T-helper 22 cell (primary cell): ENCODE data around the gene UBE4B.

Experiments
- DNase-seq: peaks from one replicate; pipeline ENCODE4 v3.0.0-alpha.2; 2020; ENCODE audit warnings: low read depth

The UBE4B gene

DNA sequence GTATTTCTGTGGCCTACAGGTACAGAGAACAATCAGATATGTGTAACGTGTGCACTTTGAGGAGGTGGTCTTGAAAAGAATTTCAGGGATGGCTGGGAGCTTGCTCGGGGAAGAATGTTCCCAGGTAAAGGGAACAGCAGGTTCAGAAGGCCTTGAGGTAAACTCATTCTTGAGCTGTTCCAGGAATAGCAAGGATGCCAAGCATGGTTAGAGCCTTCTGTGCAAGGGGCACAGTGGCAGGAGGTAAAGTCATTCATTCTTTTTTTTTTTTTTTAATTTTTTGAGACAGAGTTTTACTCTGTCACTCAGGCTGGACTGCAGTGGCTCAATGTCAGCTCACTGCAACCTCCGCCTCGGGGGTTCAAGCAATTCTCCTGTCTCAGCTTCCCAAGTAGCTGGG, 10.0 kb downstream of the UBE4B start:
- DNase-seq: no peak

DNA sequence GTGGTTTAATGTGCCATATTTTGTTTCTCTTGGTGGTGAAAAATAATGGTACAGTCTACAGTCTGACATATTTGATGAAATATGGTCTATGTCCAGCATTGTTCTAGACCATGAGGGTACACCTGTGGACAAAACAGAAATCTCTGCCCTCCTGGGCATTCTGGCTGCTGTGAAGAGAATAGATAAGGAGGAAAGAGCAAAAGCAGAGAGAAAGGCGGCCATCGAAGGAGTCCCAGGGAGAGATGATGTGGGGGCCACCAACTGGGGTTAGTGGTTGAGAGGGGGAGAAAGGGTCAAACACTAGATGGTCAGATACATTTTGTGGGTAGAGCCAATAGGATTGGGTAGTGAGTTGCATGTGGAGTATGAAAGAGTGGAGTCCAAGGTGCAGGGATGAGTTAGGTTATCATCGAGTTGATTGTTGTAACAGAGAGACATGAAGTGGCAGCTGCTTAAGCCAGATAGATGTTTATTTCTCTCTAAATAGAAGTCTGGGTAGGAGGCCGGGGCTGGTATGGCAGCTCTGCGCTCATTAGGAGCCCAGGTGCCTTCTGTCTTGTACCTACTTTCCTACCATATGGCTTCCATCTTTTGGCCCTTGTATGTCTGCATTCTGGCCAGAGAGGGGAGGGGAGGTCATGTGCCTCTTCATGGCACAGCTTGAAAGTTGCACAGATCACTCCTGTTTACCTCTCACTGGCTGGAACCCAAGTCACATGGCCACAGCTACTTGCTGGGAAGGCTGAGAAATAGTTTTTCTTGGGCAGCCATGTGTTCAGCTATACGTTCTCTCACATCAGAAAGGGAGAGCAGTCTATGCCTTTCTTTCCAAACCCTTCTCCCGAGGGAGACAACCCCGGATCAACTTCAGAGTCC, 13.0 kb downstream of the UBE4B start:
- no peak for DNase-seq

DNA sequence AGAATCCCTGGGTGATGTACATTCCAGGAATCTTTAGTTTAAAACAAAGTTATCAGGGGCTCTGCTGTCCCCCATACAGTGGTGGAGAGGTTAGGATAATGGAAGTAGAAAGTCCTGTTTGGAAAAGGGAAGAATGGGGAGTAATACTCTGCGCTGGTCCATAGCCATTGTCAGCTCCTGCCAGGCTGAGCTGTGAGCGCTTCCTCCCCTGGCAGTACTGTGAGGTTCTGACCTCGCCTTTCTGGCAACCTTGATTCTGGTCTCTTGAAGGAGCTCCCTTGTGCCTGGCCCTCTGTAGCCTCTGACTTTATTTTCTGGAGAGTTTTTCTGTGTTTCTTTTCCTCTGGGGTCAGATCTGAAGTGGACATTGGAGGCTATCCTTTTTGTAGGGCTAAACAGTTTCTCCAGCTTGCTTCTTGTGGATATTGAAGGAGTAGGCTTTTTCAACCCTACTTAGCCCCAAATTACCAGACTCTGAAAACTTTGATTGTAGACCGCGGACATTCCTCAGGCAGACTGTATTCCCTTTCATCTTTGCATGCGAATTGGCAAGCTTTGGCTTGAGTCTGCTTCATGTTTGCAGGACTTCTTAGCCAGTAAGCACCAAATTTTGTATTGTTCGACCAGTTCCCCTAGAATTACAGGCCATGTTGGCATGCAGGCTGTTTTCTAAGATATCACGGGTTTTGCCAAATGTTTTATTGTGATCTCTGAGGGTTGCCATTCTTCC, 13.8 kb downstream of the UBE4B start:
- no peak for DNase-seq

DNA sequence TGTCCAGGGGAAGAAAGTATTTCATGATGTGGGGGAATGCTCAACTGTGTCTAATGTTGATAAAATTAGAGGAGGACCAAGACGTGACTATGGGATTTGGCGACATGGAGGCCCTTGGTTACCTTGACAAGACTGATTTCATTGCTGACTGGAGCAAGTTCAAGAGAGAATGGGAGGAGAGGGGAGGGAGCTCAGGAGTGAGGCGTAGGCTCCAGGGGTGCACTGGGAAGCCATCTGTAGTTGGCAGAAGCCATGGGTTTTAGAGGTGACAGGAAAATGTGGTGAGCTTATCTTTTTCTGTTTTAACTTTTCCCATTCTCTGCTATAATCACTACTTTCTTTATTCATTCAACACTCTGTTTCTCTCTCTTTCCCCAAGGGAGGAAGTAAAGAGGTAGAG, 15.8 kb downstream of the UBE4B start:
- no peak for DNase-seq

DNA sequence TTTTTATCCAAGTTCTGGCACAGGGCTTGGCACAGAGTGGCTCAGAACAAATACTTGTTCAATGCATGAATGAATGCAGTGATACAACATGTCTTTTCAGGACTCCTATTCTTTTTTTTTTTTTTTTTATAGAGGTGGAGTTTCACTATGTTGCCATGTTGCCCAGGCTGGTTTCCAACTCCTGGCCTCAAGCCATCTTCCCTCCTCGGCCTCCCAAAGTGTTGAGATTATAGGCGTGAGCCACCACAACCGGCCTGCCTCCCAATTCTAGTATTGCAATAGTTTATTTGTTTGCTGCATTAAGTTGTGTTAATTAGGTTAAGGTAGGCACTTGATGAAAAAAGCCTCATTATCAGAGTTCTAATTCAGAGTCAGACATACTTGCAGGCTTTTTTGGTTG, 17.9 kb downstream of the UBE4B start:
- no peak for DNase-seq

DNA sequence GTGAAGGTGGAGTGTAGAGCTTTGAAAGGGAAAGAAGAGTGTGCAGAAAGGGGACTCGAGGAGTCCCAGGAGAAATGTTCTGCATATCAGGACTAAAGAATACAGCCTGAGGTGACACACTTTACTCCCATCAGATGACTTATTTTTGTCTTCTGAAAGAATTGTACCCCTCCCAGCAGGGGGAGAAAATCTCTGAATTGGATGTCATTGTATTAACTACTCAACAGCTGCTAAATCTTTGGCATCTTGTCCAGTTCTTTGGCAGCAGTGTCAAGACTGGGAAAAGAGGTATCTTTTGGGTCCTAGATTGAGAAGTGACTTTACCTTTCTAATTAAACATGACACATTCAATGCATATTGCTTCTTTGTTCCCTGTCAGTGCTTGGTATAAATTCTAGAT, 18.9 kb downstream of the UBE4B start:
- no peak for DNase-seq

DNA sequence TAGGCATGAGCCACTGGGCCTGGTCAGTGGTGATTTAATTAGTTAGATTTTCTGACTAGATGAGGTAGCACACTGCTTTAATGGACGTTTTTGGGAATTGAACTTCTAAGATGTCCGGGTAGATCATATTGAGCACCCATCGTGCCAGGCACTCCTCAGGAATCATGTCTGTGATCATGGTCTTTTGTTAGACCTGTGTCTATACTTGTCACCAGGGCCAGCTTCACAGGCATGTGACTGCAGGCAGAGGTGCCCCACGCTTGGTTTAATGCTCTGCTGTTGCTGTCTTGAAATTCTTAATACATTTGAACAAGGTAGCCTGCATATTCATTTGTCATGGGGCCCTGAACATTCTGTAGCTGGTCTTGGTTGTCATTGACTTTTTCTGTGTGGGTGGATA, 19.6 kb downstream of the UBE4B start:
- DNase-seq: no peak

DNA sequence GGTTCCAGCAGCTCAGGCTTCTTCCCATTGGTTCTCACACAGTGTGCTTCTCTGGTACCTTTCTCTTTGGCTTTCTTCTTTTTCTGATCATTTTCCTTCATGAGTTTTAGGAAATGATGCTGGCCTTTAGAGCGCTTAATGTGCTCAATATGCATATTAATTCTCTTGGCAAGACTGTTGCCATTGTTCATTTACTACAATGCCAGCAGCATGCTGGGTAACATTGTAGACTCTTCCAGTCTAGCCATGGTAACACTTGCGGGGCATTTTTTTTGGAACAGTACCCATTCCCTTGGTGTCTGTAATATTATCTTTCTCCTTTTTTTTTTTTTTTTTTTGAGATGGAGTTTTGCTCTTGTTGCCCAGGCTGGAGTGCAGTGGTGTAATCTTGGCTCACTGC, 21.7 kb downstream of the UBE4B start:
- DNase-seq: no peak

DNA sequence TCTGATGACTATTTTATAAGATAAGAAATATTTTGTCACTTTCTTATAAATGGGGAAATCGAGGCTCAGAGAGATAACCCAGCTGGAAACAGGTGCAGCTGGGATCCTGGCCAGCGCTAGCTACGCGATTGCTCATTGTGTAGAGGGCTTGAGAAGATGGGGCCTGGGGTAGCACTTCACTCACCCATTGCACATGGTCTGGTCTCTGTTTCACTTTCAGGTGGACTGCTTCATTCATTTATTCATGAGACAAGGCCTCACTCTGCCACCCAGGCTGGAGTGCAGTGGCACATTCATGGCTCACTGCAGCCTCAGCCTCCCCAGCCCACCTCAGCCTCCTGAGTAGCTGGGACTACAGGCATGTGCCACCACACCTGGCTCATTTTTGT, 23.8 kb downstream of the UBE4B start:
- no peak for DNase-seq

DNA sequence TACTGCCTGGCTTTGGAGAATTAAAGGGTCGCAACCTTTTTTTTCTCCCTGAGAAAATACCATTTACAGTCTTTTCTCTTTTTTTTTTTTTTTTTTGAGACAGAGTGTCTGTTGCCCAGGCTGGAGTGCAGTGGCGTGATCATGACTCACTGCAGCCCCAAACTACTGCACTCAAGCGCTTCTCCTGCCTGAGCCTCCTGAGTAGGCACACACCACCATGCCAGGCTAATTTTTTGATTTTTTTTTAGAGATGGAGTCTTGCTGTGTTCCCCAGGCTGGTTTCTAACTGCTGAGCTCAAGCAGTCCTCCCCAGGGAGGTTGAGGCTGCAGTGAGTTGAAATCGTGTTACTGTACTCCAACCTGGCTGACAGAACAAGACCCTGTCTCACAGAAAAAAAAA, 24.6 kb downstream of the UBE4B start:
- DNase-seq: no peak

DNA sequence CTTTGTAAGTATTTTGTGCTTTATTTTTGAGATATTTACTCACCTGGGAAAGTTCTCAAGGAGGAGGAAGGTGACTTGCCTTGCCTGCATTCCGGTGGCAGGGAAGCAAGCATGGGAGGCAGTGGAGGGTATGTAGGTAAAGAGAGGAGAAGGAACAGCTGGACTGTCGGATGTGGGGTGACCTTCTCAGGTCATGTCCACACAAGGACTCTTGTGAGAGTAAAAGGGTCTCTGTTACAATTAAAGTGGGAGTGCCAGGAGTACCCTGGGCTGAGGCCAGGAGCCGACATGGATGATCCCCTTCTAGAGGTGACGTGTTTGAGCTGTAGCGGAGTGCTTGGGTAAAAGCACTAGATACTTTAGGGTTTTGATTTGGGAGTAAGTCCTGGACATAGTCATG, 25.0 kb downstream of the UBE4B start:
- DNase-seq: no peak

DNA sequence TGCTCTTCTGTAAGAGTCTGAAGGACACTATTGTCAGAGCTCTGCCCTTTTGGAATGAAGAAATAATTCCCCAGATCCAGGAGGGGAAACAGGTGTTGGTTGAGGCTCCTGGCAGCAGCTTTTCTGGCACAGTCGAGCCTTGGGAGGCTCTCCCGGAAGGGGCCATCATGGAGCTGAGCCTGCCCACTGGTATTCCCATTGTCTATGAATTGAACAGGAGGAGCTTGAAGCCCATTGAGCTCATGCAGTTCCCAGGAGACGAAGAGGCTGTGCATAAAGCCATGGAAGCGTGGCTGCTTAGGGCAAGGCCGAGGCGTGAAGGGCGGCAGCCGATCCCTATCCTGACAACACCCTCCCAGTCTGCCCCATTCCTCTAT, 26.6 kb downstream of the UBE4B start:
- no peak for DNase-seq

DNA sequence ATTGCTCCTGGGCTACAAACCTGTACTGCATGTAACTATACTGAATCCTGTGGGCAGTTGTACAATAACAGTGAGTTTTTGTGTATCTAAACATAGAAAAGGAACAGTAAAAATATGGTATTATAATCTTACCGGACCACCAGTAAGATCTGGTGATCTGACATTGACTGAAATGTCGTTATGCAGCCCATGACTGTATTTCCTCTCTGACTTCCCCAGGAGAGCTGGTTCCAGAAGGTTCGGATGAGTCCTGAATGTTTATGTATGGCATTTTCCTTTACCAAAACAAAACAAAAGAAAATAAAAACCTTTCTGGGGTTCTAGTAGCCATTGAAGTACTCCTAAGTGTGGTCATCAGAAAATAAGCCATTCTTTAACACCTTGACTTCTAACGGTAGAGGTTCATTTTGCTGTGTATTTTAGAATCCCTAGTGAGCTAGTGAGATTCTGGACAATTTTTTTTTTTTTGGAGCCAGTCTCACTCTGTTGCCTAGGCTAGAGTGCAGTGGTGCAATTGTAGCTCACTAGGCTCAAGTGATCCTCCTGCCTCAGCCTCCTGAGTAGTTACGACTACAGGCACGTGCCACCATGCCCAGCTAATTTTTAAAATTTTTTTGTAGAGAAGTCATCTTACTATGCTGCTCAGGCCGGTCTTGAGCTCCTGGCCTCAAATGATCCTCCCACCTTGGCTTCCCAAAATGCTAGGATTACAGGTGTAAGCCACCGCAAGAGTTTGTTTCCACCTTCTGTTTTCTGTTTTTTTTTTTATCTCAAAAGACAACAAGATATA, 27.7 kb downstream of the UBE4B start:
- DNase-seq: no peak

DNA sequence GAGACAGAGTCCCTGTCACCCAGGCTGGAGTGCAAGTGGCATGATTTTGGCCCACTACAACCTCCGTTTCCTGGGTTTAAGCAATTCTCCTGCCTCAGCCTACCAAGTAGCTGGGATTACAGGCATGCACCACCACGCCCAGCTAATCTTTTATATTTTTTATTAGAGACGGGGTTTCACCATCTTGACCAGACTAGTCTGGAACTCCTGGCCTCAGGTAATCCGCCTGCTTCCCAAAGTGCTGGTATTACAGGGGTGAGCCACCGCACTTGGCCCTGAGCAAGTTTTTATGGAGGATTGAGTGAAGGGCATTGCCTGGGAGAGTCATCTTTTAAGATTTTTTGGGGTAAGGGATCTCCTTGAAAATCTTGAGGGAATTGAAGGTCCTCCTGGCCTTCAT, 28.5 kb downstream of the UBE4B start:
- DNase-seq: no peak

DNA sequence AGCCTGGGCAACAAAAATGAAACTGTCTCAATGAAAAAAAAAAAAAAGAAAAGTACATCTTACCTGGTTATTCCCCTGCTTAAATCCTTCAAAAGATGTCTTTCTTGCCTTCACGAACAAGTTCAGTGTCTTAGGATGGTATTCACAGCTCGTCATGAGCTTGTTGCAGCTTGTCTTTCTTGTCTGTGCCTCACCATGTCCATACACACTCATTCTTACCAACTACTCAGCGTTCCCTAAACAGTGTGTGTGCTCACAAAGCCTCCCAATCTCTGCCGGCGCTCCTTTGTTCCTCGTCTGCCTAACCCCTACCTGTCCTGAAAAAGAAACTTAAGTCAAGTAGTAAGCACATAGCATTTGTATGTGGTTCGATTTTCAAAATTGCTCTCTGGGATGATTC, 31.1 kb downstream of the UBE4B start:
- DNase-seq: no peak

DNA sequence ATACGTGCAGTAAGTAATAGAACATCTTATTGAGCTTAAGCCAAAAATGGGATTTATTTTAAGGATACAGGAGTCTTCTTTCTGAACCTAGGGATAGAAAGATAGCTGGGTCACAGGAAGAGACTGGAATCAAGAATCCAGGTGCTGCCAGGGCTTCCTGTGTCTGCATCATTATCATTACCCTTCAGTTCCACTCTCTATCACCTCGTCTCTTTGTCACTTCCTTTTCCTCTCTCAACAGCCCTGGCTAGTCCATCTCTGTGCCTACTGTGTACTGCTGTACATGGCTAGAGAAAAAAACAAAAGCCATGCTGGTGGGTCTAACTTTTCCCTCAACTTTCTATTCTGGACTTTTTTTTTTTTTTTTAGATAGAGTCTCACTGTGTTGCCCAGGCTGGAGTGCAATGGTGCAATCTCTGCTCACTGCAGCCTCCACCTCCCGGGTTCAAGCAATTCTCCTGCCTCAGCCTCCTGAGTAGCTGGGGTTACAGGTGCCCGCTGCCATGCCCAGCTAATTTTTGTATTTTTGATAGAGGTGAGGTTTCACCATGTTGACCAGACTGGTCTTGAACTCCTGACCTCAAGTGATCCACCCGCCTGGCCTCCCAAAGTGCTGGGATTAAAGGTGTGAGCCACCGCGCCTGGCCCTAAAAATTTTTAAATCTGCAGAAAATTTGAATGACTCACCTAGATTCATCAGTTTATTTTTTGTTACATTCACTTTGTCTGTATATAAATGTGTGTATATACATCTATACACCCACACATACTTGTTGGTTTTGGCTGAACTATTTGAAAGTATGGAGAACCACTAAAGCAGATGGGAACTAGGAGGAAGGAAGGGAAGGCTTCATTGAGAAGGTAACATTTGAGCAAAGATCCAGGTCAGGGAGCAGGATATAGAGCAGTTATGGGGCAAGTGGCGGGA, 31.9 kb downstream of the UBE4B start:
- no peak for DNase-seq

DNA sequence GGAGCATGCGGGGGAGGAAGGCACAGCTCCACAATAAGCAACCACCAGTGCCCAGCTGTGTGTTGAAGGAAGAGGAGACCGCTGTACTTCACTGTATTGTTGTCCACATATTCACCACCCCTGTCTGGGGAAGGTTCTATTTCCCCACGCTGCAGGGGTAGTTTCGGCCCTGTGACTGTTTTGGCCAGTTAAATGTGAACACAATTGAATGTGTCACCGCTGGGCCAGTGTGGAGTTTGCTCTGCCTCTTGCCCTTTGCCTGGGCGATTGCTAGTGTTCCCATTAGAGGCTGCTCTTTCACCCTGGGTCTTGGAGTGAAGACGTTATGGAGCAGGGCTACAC, 32.6 kb downstream of the UBE4B start:
- DNase-seq: no peak

DNA sequence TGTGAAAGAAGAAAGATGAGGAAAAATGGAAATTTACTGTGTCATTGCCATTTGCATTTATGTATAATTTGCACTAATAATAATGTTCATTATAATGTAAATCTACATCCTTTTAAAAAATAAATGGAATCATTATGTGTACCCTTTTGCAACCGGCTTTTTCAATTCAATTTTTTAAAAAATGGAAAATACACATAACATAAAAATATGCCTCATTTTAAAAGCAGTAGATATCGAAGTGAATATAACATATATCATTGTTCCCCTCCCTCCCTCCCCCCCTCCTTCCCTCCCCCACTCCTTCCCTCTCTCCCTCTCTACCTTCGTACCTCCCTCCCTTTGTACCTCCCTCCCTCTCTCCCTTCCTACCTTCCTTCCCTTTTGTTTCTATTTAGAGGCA, 33.0 kb downstream of the UBE4B start:
- no peak for DNase-seq

DNA sequence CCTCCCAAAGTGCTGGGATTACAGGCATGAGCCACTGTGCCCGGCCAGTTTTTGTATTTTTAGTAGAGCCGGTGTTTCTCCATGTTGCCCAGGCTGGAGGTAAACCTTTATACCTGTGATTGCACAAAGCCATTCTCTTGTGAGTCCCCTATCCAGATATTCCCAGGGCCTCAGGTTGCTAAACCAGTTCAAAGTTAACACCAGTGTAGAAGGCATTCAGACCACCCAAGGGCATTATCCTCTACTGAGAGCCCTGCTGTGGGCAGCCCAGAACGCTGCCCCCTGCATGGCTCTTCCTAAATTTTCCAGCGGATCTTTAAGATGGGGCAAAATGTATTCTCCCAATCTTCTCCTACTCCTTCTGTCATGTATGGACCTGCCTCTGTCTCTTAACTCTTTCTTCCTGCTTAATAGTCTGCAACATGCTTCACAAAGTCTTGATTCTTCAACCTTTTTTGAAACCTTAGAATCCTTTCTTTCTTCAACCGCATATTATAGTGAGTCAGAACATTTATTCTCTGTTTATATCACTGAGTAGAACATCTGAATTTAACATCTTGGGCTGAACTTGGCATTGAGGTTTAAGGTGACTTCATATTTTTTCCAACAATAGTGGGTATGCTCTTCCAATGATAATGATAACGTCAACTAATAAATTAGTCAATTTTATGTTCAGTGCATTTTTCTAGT, 36.0 kb downstream of the UBE4B start:
- DNase-seq: no peak

DNA sequence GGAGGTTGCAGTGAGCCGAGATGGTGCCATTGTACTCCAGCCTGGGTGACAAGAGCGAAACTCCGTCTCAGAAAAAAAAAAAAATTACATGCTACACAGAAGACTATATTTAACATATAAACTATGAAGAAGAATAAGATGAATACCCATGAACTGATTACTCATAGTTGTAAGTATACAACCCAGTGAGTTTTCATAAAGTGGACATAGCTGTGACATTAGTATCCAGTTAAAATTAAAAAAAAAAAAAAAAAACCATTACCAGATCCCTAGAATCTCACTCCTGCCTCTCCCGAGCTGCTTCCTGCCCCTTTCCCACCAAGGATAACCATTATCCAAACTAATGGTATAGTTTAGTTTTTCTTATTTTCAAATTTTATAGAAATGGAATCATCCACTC, 37.4 kb downstream of the UBE4B start:
- no peak for DNase-seq

DNA sequence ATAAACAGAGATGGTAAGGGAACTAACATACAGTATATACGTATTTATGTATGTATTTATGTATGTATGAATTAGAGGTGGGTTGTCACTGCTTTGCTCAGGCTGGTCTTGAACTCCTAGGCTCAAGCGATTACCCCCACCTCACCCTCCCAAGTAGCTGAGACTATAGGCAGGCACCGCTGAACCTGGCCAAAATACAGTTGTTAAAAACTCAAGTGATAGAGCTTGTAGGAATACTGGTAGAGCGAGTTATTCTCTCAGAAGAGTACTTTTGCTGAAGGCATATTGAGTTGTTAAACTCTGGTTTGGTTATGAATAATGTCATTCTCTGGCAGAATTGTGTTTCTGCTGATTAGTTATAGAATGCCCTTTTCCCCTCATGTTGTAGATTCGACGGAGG, 38.9 kb downstream of the UBE4B start:
- no peak for DNase-seq
